H9 (cell line): Measurements from ENCODE around the gene THSD4. TPM values are rescaled to one million over a fixed set of nuclear protein-coding genes. Genes with fewer than 3 reads are reported as not detected.

Experiments used
- DNase-seq: peaks from one replicate; pipeline ENCODE4 v3.0.0-alpha.2; 2017
- H2AFZ ChIP-seq: one replicate; pipeline ENCODE4 v1.6.1; 2013; ENCODE audit warnings: mild to moderate bottlenecking, low read length, control low read depth, moderate library complexity
- H2AK5ac ChIP-seq: 2 replicates; pipeline ENCODE4 v1.6.1; 2013; ENCODE audit warnings: low read length, control low read depth, mixed read lengths; ENCODE audit not compliant: insufficient read length
- H2BK120ac ChIP-seq: one replicate; pipeline ENCODE4 v1.6.1; 2013; ENCODE audit warnings: low read depth, mild to moderate bottlenecking, low read length, control low read depth, inconsistent platforms; ENCODE audit not compliant: poor library complexity, severe bottlenecking
- H2BK12ac ChIP-seq: 2 replicates; pipeline ENCODE4 v1.6.1; 2013; ENCODE audit warnings: low read length, control low read depth, mixed read lengths, low read depth; ENCODE audit not compliant: insufficient read length
- H2BK15ac ChIP-seq: 2 replicates; pipeline ENCODE4 v1.6.1; 2013; ENCODE audit warnings: low read depth, low read length, control low read depth
- H2BK20ac ChIP-seq: one replicate; pipeline ENCODE4 v1.6.1; 2013; ENCODE audit warnings: low read depth, mild to moderate bottlenecking, low read length, control low read depth, inconsistent platforms; ENCODE audit not compliant: poor library complexity, severe bottlenecking
- H2BK5ac ChIP-seq: 2 replicates; pipeline ENCODE4 v1.6.1; 2013; ENCODE audit warnings: low read length, control low read depth, mixed read lengths; ENCODE audit not compliant: insufficient read length
- H3K14ac ChIP-seq: 2 replicates; pipeline ENCODE4 v1.6.1; 2013; ENCODE audit warnings: low read length, control low read depth; ENCODE audit not compliant: insufficient read depth
- H3K18ac ChIP-seq: 2 replicates; pipeline ENCODE4 v1.6.1; 2013; ENCODE audit warnings: low read depth, mild to moderate bottlenecking, mixed read lengths, low read length, control low read depth; ENCODE audit not compliant: insufficient read length
- H3K23ac ChIP-seq: 2 replicates; pipeline ENCODE4 v1.6.1; 2013; ENCODE audit warnings: low read length, control low read depth, mixed read lengths, low read depth; ENCODE audit not compliant: insufficient read length
- H3K23me2 ChIP-seq: 2 replicates; pipeline ENCODE4 v1.6.1; 2013; ENCODE audit warnings: low read depth, mild to moderate bottlenecking, mixed read lengths, low read length, control low read depth; ENCODE audit not compliant: insufficient read length, poor library complexity, severe bottlenecking
- H3K27ac ChIP-seq: 2 replicates; pipeline ENCODE4 v1.5.1; 2013; ENCODE audit warnings: low read length, control low read depth, mixed read lengths, low read depth; ENCODE audit not compliant: insufficient read length
- H3K27me3 ChIP-seq: 2 replicates; pipeline ENCODE4 v1.6.1; 2013; ENCODE audit warnings: low read length, control low read depth, inconsistent platforms; ENCODE audit not compliant: insufficient read depth
- H3K4ac ChIP-seq: 2 replicates; pipeline ENCODE4 v1.6.1; 2013; ENCODE audit warnings: low read depth, mild to moderate bottlenecking, control low read depth, inconsistent platforms, low read length, moderate library complexity
- H3K4me1 ChIP-seq: 2 replicates; pipeline ENCODE4 v1.6.1; 2013; ENCODE audit warnings: low read length, control low read depth, inconsistent platforms; ENCODE audit not compliant: insufficient read depth
- H3K4me2 ChIP-seq: 2 replicates; pipeline ENCODE4 v1.6.1; 2013; ENCODE audit warnings: low read length, control low read depth, mixed read lengths; ENCODE audit not compliant: insufficient read length, insufficient read depth
- H3K56ac ChIP-seq: 2 replicates; pipeline ENCODE4 v1.6.1; 2013; ENCODE audit warnings: low read depth, mild to moderate bottlenecking, mixed read lengths, low read length, control low read depth; ENCODE audit not compliant: insufficient read length
- H3K79me1 ChIP-seq: 2 replicates; pipeline ENCODE4 v1.6.1; 2013; ENCODE audit warnings: low read depth, mild to moderate bottlenecking, moderate library complexity, low read length, control low read depth, inconsistent platforms; ENCODE audit not compliant: insufficient read depth, poor library complexity, severe bottlenecking
- H3K79me2 ChIP-seq: 2 replicates; pipeline ENCODE4 v1.6.1; 2013; ENCODE audit warnings: low read length, control low read depth, inconsistent platforms; ENCODE audit not compliant: insufficient read depth
- H3K9ac ChIP-seq: 2 replicates; pipeline ENCODE4 v1.6.1; 2013; ENCODE audit warnings: low read length, control low read depth, mixed read lengths; ENCODE audit not compliant: insufficient read length; ENCODE audit errors: extremely low read depth
- H3K9me3 ChIP-seq: one replicate; pipeline ENCODE4 v1.6.1; 2013; ENCODE audit warnings: low read depth, low read length, inconsistent platforms; ENCODE audit not compliant: control insufficient read depth
- H3T11ph ChIP-seq: one replicate; pipeline ENCODE4 v1.6.1; 2013; ENCODE audit warnings: mild to moderate bottlenecking, low read length, control low read depth, inconsistent platforms
- H4K20me1 ChIP-seq: one replicate; pipeline ENCODE4 v1.6.1; 2013; ENCODE audit not compliant: control insufficient read depth, insufficient read length, insufficient read depth
- H4K5ac ChIP-seq: 2 replicates; pipeline ENCODE4 v1.6.1; 2013; ENCODE audit warnings: low read depth, mild to moderate bottlenecking, mixed read lengths, low read length, control low read depth; ENCODE audit not compliant: insufficient read length
- H4K8ac ChIP-seq: replicated peaks from 2 replicates; pipeline ENCODE4 v1.6.1; 2013; ENCODE audit warnings: low read length, control low read depth, mixed read lengths, low read depth; ENCODE audit not compliant: insufficient read length
- H4K91ac ChIP-seq: 2 replicates; pipeline ENCODE4 v1.6.1; 2013; ENCODE audit warnings: low read depth, mild to moderate bottlenecking, moderate library complexity, mixed read lengths, low read length, control low read depth; ENCODE audit not compliant: insufficient read length
- H3K27ac Mint-ChIP-seq, 3 experiments: 2 replicates in 2 of 3; 3 replicates in 1 of 3; pipeline ENCODE4 v1.8.0; 2020 to 2021; ENCODE audit warnings: mixed read lengths in 3 of 3, mild to moderate bottlenecking in 1 of 3, moderate library complexity in 1 of 3
- H3K27me3 Mint-ChIP-seq: 2 replicates; pipeline ENCODE4 v1.8.0; 2021; ENCODE audit warnings: low read depth, mild to moderate bottlenecking, moderate library complexity, mixed read lengths
- H3K36me3 Mint-ChIP-seq, 3 experiments: 2 replicates in 2 of 3; 3 replicates in 1 of 3; pipeline ENCODE4 v1.8.0; 2020 to 2021; ENCODE audit warnings: low read depth in 3 of 3, mixed read lengths in 3 of 3; ENCODE audit not compliant: insufficient read depth in 1 of 3
- H3K4me1 Mint-ChIP-seq, 2 experiments: 2 replicates each; pipeline ENCODE4 v1.8.0; 2020; ENCODE audit warnings: mixed read lengths in 2 of 2
- H3K4me3 Mint-ChIP-seq, 2 experiments: 2 replicates in 1 of 2; 3 replicates in 1 of 2; pipeline ENCODE4 v1.8.0; 2020 to 2021; ENCODE audit warnings: mild to moderate bottlenecking in 2 of 2, mixed read lengths in 2 of 2, moderate library complexity in 1 of 2
- H3K9me3 Mint-ChIP-seq, 2 experiments: 2 replicates in 1 of 2; 3 replicates in 1 of 2; pipeline ENCODE4 v1.8.0; 2020; ENCODE audit warnings: mild to moderate bottlenecking in 2 of 2, mixed read lengths in 2 of 2, moderate library complexity in 1 of 2
- CTCF ChIP-seq: fragments of 200-600 bp; sonication (generic); conservative IDR thresholded peaks from 3 replicates; pipeline ENCODE4 v1.8.0; 2021; ENCODE audit warnings: antibody characterized with exemption, mild to moderate bottlenecking
- WGBS: extraction: QIAGEN DNeasy Blood & Tissue Kit; methylation state at CpG from one replicate; pipeline ENCODE4 v1.1.7; 2013; ENCODE audit warnings: missing lambda C conversion rate, low lambda C conversion rate, mixed read lengths; ENCODE audit not compliant: insufficient read length; ENCODE audit errors: extremely low coverage; 5-methylcytosine and 5-hydroxymethylcytosine counted together
- total RNA-seq: library from RNA; stranded (reverse); gene quantifications from 2 replicates; pipeline ENCODE4 v1.2.1, GENCODE V29; 2021

The THSD4 gene
- total RNA-seq, 1 experiment from 2014 or later, result 5.5 TPM

GRCh38 chr15:71278989-71279756 is 163.9 kb downstream of the THSD4 start:
- no peaks in the 10 kb centered on the region for H3K27me3 ChIP-seq
- H4K20me1 ChIP-seq, result no peaks in the 10 kb centered on the region
- no peak overlapping the region for H4K5ac ChIP-seq
- no peak overlapping the region for H3K14ac ChIP-seq
- no peak for TF ChIP-seq CTCF
- no peak overlapping the region for H2AK5ac ChIP-seq
- Mint-ChIP-seq H3K4me3 (no peak overlapping the region), H3K36me3 (no peaks in the 10 kb centered on the region; a peak in 1 of 7 replicates), H3K27me3 (no peaks in the 10 kb centered on the region), H3K9me3 (no peaks in the 10 kb centered on the region), H3K4me1 (peaks cover 32 to 45% of the 10 kb centered on the region in 2 experiments), H3K27ac (no peak overlapping the region)
- no peak overlapping the region for H3K18ac ChIP-seq
- WGBS, result no CpG with 5 or more reads among the region's 15 CpGs
- no peak overlapping the region for H3K23ac ChIP-seq
- H3K9ac ChIP-seq, result no peak overlapping the region
- H3K23me2 ChIP-seq, result no peaks in the 10 kb centered on the region
- no peaks in the 10 kb centered on the region for H3K9me3 ChIP-seq
- no peak overlapping the region for H2BK5ac ChIP-seq
- H3K4ac ChIP-seq, result no peak overlapping the region
- no peak overlapping the region for H2BK12ac ChIP-seq
- H3K79me2 ChIP-seq, result no peaks in the 10 kb centered on the region
- H3K79me1 ChIP-seq, result no peaks in the 10 kb centered on the region
- no peak overlapping the region for H2BK120ac ChIP-seq
- H3K4me2 ChIP-seq, result no peak overlapping the region
- H4K8ac ChIP-seq, result no peak overlapping the region
- H3K56ac ChIP-seq, result no peak overlapping the region
- no peak overlapping the region for H2BK15ac ChIP-seq
- H2AFZ ChIP-seq, result no peak overlapping the region
- no peak overlapping the region for H3K27ac ChIP-seq
- H3T11ph ChIP-seq, result no peak overlapping the region
- peaks cover 3% of the 10 kb centered on the region; the same call in 1 of the 2 replicates for H3K4me1 ChIP-seq
- DNase-seq, result no peak
- no peak overlapping the region for H4K91ac ChIP-seq
- H2BK20ac ChIP-seq, result no peak overlapping the region
